Measurements from ENCODE around the gene CNR2. TPM values are rescaled to one million over a fixed set of nuclear protein-coding genes. Genes with fewer than 3 reads are reported as not detected.
"Not testable (repeated sequence)": the region's sequence is repeated elsewhere in the genome, so short reads cannot be mapped to it uniquely, and the experiment has no call there.

The CNR2 gene
- total and polyA plus RNA-seq, 7 donors = 0.01 to 0.13 (median 0.08) TPM; not detected in 4

DNA sequence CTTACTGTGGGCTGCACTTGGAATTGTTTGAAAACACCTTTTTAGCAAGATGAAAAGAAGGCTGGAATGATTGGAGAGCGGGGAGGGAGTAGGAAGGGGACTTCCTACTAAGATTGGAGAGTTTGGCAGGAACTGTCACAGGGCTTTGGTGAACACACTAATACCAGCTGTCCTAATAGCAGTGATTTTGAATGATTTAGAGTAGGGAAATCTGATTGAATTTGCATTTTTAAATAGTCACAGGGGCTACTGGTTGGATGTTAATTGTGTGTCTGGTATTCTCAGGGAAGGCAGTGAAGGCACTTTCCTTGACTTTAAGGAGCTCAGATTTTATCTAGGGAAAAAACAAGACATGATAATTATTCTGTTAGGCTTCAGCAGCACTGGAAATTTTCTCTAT is 85.4 kb downstream of the CNR2 start:
- ATAC-seq = no peak
- H3K4me3 ChIP-seq = no peak overlapping the region
- intact Hi-C loops (cut with DNase I) = no loop called here
- DNase-seq = no peak
- no peaks in the 10 kb centered on the region for H3K36me3 ChIP-seq (ENCODE audit: insufficient read depth in 1 of 2, low read depth in 1 of 2)
- H3K27me3 ChIP-seq (ENCODE audit: insufficient read depth in 3 of 3, low read length in 2 of 3) = no peaks in the 10 kb centered on the region
- peaks cover 15% of the 10 kb centered on the region for H3K4me1 ChIP-seq
- TF ChIP-seq, protein P1, sequence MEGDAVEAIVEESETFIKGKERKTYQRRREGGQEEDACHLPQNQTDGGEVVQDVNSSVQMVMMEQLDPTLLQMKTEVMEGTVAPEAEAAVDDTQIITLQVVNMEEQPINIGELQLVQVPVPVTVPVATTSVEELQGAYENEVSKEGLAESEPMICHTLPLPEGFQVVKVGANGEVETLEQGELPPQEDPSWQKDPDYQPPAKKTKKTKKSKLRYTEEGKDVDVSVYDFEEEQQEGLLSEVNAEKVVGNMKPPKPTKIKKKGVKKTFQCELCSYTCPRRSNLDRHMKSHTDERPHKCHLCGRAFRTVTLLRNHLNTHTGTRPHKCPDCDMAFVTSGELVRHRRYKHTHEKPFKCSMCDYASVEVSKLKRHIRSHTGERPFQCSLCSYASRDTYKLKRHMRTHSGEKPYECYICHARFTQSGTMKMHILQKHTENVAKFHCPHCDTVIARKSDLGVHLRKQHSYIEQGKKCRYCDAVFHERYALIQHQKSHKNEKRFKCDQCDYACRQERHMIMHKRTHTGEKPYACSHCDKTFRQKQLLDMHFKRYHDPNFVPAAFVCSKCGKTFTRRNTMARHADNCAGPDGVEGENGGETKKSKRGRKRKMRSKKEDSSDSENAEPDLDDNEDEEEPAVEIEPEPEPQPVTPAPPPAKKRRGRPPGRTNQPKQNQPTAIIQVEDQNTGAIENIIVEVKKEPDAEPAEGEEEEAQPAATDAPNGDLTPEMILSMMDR (IDR thresholded peaks at IDR 0.05) = no peak
- no peak overlapping the region for H3K27ac ChIP-seq
- H3K9me3 ChIP-seq = no peaks in the 10 kb centered on the region
- WGBS, 3 donors = 76 to 85% (median 83%) methylated on average over 1 of the region's 1 CpG

DNA sequence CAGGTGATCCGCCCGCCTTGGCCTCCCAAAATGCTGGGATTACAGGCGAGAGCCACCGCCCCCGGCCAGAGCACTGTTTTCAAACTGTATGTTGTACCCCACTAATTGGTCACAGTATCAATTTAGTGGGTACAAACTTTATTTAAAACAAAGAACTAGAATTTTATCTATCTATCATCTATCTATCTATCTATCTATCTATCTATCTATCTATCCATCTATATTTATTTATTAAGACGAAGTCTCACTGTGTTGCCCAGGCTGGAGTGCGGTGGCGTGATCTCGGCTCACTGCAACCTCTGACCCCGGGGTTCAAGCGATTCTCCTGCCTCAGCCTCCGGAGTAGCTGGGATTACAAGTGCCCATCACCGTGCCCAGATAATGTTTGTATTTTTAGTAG is 86.6 kb downstream of the CNR2 start:
- 96 to 97% (median 96%) methylated on average over 13 of the region's 13 CpGs for WGBS, 3 donors
- intact Hi-C loops (cut with DNase I); DNase-seq; H3K27ac ChIP-seq; H3K27me3 ChIP-seq (ENCODE audit: insufficient read depth in 3 of 3, low read length in 2 of 3); H3K4me3 ChIP-seq; H3K36me3 ChIP-seq (ENCODE audit: insufficient read depth in 1 of 2, low read depth in 1 of 2); H3K9me3 ChIP-seq; ATAC-seq: not testable (repeated sequence)
- H3K4me1 ChIP-seq = peaks cover 15% of the 10 kb centered on the region

DNA sequence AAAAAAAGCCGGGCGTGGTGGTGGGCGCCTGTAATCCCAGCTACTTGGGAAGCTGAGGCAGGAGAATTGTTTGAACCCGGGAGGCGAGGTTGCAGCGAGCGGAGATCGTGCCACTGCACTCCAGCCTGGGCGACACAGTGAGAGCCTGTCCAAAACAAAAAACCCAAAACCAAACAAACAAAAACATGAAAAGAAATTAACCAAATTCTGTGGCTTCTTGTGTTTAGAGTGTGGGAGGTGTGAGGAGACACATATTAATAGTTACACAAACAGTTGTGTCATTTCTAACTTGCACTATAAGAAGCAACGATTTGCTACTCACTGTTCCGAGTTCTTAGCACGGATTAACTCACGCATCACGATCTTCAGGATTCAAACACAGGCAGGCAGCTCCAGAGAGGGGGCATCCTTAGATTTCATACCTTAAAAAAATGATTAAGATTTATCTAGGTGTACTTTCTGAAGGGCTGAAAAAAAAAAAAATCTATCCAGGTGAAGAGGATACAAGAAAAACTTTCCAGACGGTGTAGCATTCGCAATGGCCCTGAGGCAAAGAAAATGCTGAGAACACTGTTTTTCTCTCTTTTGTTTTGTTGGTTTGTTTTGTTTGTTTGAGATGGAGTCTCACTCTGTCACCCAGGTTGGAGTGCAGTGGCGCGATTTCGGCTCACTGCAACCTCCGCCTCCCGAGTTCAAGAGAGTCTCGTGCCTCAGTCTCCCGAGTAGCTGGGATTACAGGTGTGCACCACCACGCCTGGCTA is 87.2 kb downstream of the CNR2 start:
- no peaks in the 10 kb centered on the region for H3K36me3 ChIP-seq (ENCODE audit: insufficient read depth in 1 of 2, low read depth in 1 of 2)
- H3K4me3 ChIP-seq = peak overlapping the region; percentile 93
- TF ChIP-seq, protein P1 (IDR thresholded peaks at IDR 0.05) = no peak
- H3K4me1 ChIP-seq = peaks cover 15% of the 10 kb centered on the region
- 56 to 66% (median 60%) methylated on average over 23 to 24 of the region's 24 CpGs for WGBS, 3 donors
- H3K9me3 ChIP-seq = no peaks in the 10 kb centered on the region
- peak overlapping the region; percentile 97 for H3K27ac ChIP-seq
- H3K27me3 ChIP-seq (ENCODE audit: insufficient read depth in 3 of 3, low read length in 2 of 3) = no peaks in the 10 kb centered on the region
- DNase-seq (no peak), ATAC-seq (peak in 2 of 4 donors; percentile 16 to 20)
- intact Hi-C loops (cut with DNase I) = no loop called here

DNA sequence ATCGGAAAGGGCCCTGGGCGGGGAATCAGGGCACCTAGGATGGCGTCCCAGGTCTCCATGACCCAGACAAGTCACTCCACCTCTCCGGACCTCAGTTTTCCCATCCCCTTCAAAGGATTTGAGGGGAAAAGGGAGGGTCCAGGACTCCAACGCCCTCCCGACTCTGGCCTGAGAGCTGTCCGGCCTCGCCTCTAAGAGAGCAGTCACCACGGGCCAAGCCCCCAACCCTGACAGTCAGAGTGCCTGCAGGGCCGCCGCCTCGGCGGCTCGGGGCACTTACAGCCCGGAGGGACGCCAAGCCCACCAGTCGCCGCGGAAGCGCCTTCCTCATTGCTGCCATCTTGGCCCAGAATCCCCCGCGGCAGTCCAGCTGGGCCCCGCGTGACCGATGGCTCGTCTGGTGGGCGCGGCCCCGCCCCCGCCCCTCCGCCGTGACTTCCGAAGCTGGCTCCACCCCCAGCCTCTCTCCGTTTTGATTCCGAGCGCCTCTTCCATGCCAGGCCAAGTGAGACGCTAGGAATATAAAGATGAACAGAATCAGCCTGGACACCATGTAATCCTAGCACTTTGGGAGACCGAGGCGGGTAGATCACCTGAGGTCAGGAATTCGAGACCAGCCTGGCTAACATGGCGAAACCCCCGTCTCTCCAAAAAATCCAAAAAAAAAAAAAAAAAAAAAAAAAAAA is 87.9 kb downstream of the CNR2 start, which contains the start of gene HMGCL:
Gene HMGCL (minus strand): TSS at position 354 of the 686 bp plus-strand sequence. CDS start 14 bp downstream, at position 340.
- Histone ChIP-seq H3K27ac (peak within 1 kb of the TSS; percentile 97), H3K9me3 (no peaks in the 10 kb centered on the region), H3K4me3 (peak within 1 kb of the TSS; percentile 93), H3K36me3 (ENCODE audit: insufficient read depth in 1 of 2, low read depth in 1 of 2) (peaks cover 0 to 3% of the 10 kb centered on the region in 2 donors), H3K4me1 (peaks cover 15% of the 10 kb centered on the region), H3K27me3 (ENCODE audit: insufficient read depth in 3 of 3, low read length in 2 of 3) (no peaks in the 10 kb centered on the region)
- TF ChIP-seq, protein P1 (IDR thresholded peaks at IDR 0.05) = no peak
- peak; percentile 93 to 95 for DNase-seq
- peak; percentile 98 to 99 (median 98) for ATAC-seq
- 0 to 1% (median 0%) methylated on average over 40 to 42 of the region's 42 CpGs for WGBS, 3 donors
- intact Hi-C loops (cut with DNase I) = no loop called here

DNA sequence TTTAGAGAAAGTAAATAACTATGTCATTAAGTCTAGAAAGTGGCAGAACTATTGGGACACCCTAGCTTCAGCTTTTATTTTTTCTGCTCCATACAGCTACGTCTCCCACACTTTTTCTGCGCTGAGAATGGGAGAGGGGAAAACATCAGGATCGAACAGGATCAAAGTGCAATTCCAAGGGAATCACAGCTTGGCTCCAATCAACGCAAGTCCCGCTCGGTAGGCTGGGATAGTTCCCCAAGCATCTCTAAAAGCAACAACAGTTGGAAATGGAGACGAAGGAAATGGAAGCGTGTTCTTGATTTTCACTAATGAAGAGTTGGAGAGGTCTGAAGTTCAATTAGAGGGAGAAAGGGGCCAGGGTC is 88.5 kb downstream of the CNR2 start:
- Histone ChIP-seq H3K27me3 (ENCODE audit: insufficient read depth in 3 of 3, low read length in 2 of 3) (no peaks in the 10 kb centered on the region), H3K4me1 (peaks cover 15% of the 10 kb centered on the region), H3K36me3 (ENCODE audit: insufficient read depth in 1 of 2, low read depth in 1 of 2) (peaks cover 0 to 8% of the 10 kb centered on the region in 2 donors), H3K27ac (peak overlapping the region; percentile 97), H3K9me3 (no peaks in the 10 kb centered on the region), H3K4me3 (peak overlapping the region; percentile 93)
- WGBS, 3 donors = 0 to 2% (median 1%) methylated on average over 8 of the region's 8 CpGs
- DNase-seq (no peak), ATAC-seq (peak in 2 of 4 donors; percentile 1 to 10)
- intact Hi-C loops (cut with DNase I) = no loop called here
- TF ChIP-seq, protein P1 (IDR thresholded peaks at IDR 0.05) = no peak

All from psoas muscle (tissue), 8 donors.